ENCODE data around the gene C1QA.

Gene C1QA

GRCh38 chr1:22612671-22613571 lies 23.5 kb upstream of the C1QA start:
- DNase-seq: no peak

GRCh38 chr1:22613572-22613918 lies 22.9 kb upstream of the C1QA start:
- no peak for DNase-seq

- no peak for DNase-seq
Measured at GRCh38 chr1:22613951-22614350, 22.5 kb upstream of the C1QA start.

GRCh38 chr1:22615886-22616285 lies 20.5 kb upstream of the C1QA start:
- no peak for DNase-seq

- no peak for DNase-seq
Measured at GRCh38 chr1:22616571-22616970, 19.9 kb upstream of the C1QA start.

- DNase-seq: no peak
Measured at GRCh38 chr1:22618056-22618455, 18.4 kb upstream of the C1QA start.

GRCh38 chr1:22619252-22619651 lies 17.2 kb upstream of the C1QA start:
- DNase-seq: no peak

GRCh38 chr1:22619798-22620197 lies 16.6 kb upstream of the C1QA start:
- no peak for DNase-seq

- DNase-seq: no peak
Measured at GRCh38 chr1:22621761-22622160, 14.7 kb upstream of the C1QA start.

GRCh38 chr1:22625262-22625925 lies 11.0 kb upstream of the C1QA start:
- no peak for DNase-seq

- peak in 1 of 56 donors; percentile 25 for DNase-seq
Measured at GRCh38 chr1:22626237-22627157, 9.9 kb upstream of the C1QA start.

- DNase-seq: no peak
Measured at GRCh38 chr1:22627331-22627730, 9.1 kb upstream of the C1QA start.

- DNase-seq: no peak
Measured at GRCh38 chr1:22628698-22629444, 7.6 kb upstream of the C1QA start.

GRCh38 chr1:22629886-22630285 lies 6.5 kb upstream of the C1QA start:
- DNase-seq: no peak

- no peak for DNase-seq
Measured at GRCh38 chr1:22633697-22634463, 2.5 kb upstream of the C1QA start.

- DNase-seq: no peak
Measured at GRCh38 chr1:22635436-22635835, 992 bp upstream of the C1QA start.

GRCh38 chr1:22636927-22637326 lies 499 bp downstream of the C1QA start:
- DNase-seq: no peak

GRCh38 chr1:22637907-22638445 lies 1.5 kb downstream of the C1QA start:
- no peak for DNase-seq

GRCh38 chr1:22638476-22639234 lies 2.2 kb downstream of the C1QA start:
- no peak for DNase-seq
